Stimulated activated CD4-positive, alpha-beta T cell treated with anti-CD3 and anti-CD28 coated beads, Interleukin-2, amount 100 ng/mL, for 48 hours (primary cell): Measurements from ENCODE around the gene MS4A14.
"Not testable (repeated sequence)": the region's sequence is repeated elsewhere in the genome, so short reads cannot be mapped to it uniquely, and the experiment has no call there.

ENCODE experiments used
- DNase-seq, 2 donors: peaks; one replicate each; pipeline ENCODE4 v3.0.0-alpha.2; 2020

MS4A14 gene

GRCh38 chr11:60396382-60396781, at the start of gene MS4A14:
TSS of gene MS4A14 (plus strand) at chr11:60396459. CDS start at chr11:60396579, 120 bp downstream.
- DNase-seq, result no peak

DNA sequence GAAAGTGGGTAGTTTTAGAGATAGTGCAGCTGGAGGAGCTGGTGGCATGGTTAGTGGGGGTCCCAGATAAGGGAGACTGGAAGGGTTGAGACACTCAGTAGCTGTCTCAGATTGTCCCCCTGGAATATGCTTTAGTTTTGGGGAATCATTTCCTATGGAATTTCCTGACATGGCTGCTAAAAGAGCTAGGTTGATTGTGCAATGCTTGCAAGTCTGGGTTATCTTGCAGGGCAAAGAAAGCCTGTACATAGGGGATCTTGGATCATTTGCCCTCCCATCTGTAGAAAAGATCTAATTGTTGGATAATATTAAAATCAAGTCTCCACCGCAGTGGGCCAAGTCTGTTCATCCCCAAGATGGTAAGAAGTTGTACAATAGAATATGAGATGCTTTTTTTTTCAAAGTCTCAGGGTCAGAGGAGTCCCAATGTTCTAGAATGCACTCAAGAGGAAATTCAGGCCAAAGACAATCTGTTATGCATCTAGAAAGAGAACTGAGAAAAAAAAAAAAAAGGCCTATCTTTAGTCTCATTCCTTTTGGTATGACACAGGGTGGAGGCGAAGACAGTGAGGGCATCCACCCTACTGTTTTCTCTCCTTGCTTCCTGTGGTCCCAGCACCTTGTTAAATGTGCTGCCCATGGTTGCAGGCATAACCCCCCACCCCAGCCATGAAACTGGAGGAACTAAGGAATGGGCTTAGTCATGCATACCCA, 49.0 kb upstream of the MS4A14 start:
- DNase-seq, result no peak

DNA sequence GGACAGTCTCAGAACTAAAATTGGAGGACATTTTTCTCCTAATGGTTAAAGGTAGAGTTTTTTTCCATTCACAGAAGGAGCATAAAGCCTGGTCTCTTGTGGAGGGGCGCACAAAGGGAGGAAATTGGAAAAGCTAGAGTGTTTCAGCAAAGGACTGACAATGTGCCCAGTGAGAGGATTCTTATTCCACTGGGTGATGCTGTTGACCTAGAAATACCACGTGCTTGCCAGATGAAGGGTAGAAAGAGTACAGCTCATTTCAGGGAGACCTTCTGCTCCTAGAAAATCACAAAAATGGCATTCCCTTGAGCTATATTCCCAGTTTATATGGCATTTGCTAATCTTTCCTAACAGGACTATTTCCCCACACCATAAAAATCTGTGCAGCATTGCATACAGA, 48.1 kb upstream of the MS4A14 start:
- no peak for DNase-seq

DNA sequence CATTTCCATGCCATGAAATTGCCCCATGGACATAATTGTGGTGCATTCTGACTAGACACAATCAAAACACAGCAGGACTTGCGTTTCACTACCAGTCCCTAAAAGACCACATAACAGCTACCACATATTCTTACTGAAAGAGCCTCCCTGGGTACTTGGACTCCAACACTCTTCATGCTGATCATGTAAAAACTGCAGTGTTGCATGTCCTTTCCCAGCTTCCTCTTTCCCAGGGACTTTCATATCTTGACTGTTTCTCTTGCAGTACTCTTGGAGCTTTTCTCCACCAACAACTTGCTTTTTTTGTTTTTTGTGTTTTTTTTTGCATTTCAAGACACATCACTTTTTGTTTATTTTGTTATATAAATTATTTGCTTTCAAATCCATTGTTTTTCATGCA, 46.3 kb upstream of the MS4A14 start:
- no peak for DNase-seq

DNA sequence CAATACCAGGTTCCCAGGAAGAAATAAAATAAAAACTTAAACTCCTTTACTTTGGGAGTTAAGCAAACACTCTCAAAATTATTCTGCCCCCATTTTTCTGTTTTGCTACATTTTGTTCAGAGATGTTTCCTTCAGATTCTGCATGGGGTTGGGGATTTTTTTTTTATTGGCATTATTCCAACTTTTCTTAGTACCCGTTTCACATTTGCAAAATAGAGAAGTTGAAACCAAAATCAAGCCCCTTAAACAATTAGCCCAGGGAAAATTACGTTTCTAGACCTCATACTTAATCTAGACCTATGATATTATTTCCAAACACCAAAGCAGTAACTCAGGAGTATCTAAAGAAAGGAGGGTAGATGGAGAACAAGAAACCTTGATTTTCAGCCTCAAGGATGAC, 38.5 kb upstream of the MS4A14 start:
- DNase-seq, result no peak

GRCh38 chr11:60360621-60361020, 35.6 kb upstream of the MS4A14 start:
- no peak for DNase-seq

GRCh38 chr11:60362241-60362640, 34.0 kb upstream of the MS4A14 start:
- no peak for DNase-seq

GRCh38 chr11:60363542-60364470, 32.5 kb upstream of the MS4A14 start:
- peak; percentile 61 to 64 for DNase-seq

DNA sequence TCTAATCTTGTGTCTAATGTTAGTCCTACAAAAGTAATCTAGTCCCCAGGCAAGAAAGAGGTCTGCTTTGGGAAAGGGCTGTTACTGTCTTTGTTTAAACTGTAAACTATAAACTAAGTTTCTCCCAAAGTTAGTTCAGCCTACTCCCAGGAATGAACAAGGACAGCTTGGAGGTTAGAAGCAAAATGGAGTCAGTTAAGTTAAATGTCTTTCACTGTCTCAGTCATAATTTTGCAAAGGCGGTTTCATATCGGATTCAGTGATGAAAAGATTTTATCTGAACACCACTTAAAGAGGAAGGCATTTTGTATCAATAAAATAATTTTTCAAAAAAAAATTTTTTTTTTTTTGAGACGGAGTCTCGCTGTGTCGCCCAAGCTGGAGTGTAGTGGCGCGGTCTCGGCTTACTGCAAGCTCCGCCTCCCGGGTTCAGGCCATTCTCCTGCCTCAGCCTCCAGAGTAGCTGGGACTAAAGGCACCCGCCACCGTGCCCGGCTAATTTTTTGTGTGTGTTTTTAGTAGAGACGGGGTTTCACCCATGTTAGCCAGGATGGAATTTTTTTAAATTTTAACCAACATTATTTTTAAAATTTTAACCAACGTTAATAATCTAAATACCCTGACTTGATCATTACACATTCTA, 29.9 kb upstream of the MS4A14 start:
- DNase-seq, result not testable (repeated sequence)

- no peak for DNase-seq
These were observed 29.2 kb upstream of the MS4A14 start for GRCh38 chr11:60367009-60367408.

DNA sequence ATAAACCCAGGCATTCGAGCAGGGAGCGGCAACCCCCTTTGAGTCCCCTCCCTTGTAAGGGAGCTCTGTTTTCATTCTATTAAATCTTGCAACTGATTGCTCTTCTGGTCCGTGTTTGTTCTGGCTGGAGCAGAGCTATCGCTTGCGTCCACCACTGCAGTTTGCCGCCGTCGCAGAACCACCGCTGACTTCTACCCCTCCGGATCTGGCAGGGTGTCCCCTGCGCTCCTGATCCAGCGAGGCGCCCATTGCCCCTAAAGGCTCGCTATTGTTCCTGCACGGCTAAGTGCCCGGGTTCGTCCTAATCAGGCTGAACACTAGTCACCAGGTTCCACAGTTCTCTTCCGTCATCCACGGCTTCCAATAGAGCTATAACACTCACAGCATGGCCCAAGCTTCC, 28.4 kb upstream of the MS4A14 start:
- no peak for DNase-seq

DNA sequence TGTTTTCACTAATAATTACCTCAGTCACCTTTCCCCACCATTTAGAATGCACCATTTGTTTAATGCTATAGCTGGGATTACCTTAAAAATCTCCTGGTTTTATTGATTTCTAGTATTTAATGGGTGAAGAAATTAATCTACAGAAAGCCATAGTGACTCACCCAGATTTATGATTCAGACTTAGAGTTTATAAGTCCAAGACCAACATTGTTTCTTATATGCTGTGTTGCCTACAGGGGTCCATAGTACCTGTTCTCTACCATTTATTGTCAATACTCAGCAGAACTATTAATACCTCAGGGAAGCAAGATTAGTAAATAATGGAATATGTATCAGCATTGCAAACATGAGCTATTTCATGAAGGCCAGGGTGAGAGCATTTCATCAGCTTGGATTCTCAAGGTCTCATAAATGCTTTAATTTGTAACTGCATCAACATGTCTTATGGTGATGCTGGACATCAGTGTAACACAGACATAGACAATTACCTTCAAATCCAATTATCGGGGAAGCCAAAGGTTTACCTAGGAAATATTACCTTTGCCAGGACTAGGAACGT, 25.9 kb upstream of the MS4A14 start:
- no peak for DNase-seq

DNA sequence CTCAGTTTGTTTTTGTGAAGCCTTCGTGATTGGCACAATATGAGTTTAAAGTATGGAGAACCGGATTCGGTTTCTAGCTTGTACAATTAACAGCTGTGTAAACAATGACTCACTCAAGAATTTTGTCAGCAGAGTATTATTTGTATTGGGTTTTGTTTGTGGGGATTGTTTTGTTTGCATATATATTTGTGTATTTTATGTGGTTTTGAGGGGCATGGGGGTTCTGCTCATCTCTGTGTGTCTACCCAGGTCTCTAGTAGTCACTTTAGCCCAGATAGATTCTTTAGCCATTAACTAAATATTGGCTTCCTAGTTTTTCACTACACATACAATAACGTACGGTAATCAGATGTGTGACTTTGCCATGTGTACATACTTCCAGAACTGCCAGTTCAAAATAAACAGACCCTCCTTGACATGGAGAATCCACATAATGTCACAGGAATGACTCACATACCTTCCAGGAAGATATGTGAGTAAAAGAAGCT, 25.4 kb upstream of the MS4A14 start:
- DNase-seq, result no peak

DNA sequence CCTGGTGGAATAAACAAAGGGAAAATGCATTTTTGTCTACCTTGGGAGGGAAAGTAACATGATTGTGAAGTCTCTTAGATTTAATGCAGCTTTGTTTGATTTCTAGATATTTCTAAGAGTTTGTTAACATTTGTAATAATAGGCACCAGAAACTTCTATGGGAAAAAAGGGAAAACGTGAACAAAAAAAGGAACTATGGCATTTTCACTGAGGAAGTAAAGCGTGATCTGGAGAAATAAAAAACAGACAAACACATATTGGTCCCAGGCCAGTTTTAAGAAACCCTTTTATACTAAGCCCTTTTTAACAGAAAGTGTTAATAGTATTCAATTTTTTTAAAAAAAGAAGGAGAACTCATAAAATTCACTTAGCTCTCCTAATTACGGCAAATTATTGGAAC, 24.9 kb upstream of the MS4A14 start:
- DNase-seq, result no peak

- DNase-seq, result no peak
These were observed 24.4 kb upstream of the MS4A14 start for GRCh38 chr11:60371854-60372253.

GRCh38 chr11:60372767-60373166, 23.5 kb upstream of the MS4A14 start:
- DNase-seq, result no peak

- DNase-seq, result no peak
These were observed 20.9 kb upstream of the MS4A14 start for GRCh38 chr11:60375316-60375715.

GRCh38 chr11:60376601-60377000, 19.7 kb upstream of the MS4A14 start:
- no peak for DNase-seq

- DNase-seq, result no peak
These were observed 18.7 kb upstream of the MS4A14 start for GRCh38 chr11:60377401-60378136.

GRCh38 chr11:60378354-60378753, 17.9 kb upstream of the MS4A14 start, which contains the start of gene MS4A7:
TSS of gene MS4A7 (plus strand) at chr11:60378532. CDS start at chr11:60383142, 4,610 bp downstream.
- DNase-seq, result no peak

DNA sequence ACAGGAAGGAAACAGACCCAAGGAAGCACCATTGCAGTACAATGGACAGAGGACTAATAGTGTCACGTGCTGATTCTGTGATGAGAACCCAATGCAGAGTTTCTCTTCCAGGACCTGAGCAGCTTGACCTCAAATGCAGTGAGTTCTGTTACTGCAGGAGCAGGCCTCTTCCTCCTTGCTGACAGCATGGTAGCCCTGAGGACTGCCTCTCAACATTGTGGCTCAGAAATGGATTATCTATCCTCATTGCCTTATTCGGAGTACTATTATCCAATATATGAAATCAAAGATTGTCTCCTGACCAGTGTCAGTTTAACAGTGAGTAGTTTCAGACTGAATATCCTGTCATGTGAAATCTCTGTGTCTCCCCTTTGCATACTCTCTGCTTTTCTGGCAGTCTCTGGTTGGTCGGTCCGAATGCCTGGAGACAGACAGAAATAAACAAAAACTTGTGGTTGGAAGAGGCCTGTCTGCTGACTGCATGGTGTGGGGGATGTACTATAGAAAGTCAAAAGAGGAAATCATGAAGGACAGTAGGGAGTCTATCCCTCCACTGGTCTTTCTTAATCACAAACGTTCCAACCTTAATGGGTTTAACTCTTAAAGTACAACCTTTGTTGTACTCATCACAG, 6.9 kb upstream of the MS4A14 start:
- no peak for DNase-seq

DNA sequence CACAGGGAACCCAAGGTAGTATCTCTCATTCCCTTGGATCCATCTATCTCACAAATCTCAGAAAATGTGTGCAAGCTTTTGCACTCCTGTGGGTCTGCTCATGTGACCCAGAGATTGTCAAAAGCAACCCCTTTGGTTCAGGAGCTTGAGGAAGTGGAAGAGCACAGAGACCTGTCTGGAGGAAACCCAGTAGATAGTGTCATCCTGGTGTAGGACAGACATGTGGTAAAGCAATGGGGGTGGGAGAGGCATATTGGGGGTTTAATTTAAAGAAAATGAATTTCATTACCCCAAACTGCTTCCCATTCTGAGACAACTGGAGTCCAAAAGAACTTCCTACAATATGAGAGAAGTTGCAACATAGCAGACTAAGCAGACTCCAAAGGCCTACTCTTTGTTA, 5.8 kb upstream of the MS4A14 start:
- DNase-seq, result no peak
